Neuronal stem cell (in vitro differentiated cells): ENCODE results near the gene PREPL.

ENCODE experiments used
- DNase-seq: peaks from one replicate; pipeline ENCODE4 v3.0.0-alpha.2; 2013; ENCODE audit warnings: low spot score
- H2AFZ ChIP-seq: one replicate; pipeline ENCODE4 v1.6.1; 2013; ENCODE audit warnings: mild to moderate bottlenecking, low read length, inconsistent platforms
- H2AK5ac ChIP-seq: 2 replicates; pipeline ENCODE4 v1.6.1; 2013; ENCODE audit warnings: low read depth, mild to moderate bottlenecking, inconsistent platforms, low read length, moderate library complexity, mixed read lengths
- H2BK120ac ChIP-seq: 2 replicates; pipeline ENCODE4 v1.6.1; 2013; ENCODE audit warnings: low read depth, mild to moderate bottlenecking, inconsistent platforms, low read length, moderate library complexity, mixed read lengths
- H2BK12ac ChIP-seq: one replicate; pipeline ENCODE4 v1.6.1; 2013; ENCODE audit warnings: low read length, inconsistent platforms
- H2BK15ac ChIP-seq: 2 replicates; pipeline ENCODE4 v1.6.1; 2013; ENCODE audit warnings: mild to moderate bottlenecking, low read length, inconsistent platforms, mixed read lengths
- H2BK5ac ChIP-seq: one replicate; pipeline ENCODE4 v1.6.1; 2013; ENCODE audit warnings: inconsistent platforms, mild to moderate bottlenecking, low read length, moderate library complexity
- H3K14ac ChIP-seq: one replicate; pipeline ENCODE4 v1.6.1; 2013; ENCODE audit warnings: low read length, inconsistent platforms
- H3K18ac ChIP-seq: 2 replicates; pipeline ENCODE4 v1.6.1; 2013; ENCODE audit warnings: low read length, inconsistent platforms
- H3K23ac ChIP-seq: 2 replicates; pipeline ENCODE4 v1.6.1; 2013; ENCODE audit warnings: low read depth, mild to moderate bottlenecking, mixed read lengths, low read length, inconsistent platforms; ENCODE audit not compliant: poor library complexity
- H3K27ac ChIP-seq: replicated peaks from 3 replicates; pipeline ENCODE4 v1.5.1; 2013; ENCODE audit warnings: low read length, inconsistent platforms
- H3K27me3 ChIP-seq, 3 experiments: 2 replicates each; pipeline ENCODE4 v1.6.1; 2013; ENCODE audit warnings: low read length in 3 of 3, mild to moderate bottlenecking in 2 of 3, inconsistent platforms in 1 of 3, low read depth in 1 of 3, mixed read lengths in 1 of 3, moderate library complexity in 1 of 3; ENCODE audit not compliant: control insufficient read depth in 3 of 3, insufficient read depth in 3 of 3
- H3K36me3 ChIP-seq, 2 donors: replicated peaks in 1 of 2; 2 replicates each; pipeline ENCODE4 v1.6.1; 2013; ENCODE audit warnings: low read length in 2 of 2; ENCODE audit not compliant: control insufficient read depth in 2 of 2, insufficient read depth in 2 of 2
- H3K4ac ChIP-seq: 2 replicates; pipeline ENCODE4 v1.6.1; 2013; ENCODE audit warnings: inconsistent platforms, mild to moderate bottlenecking, low read length, moderate library complexity
- H3K4me1 ChIP-seq, 2 donors: 1 replicate in 1 of 2; 2 replicates in 1 of 2; pipeline ENCODE4 v1.6.1; 2013; ENCODE audit warnings: low read length in 2 of 2, low read depth in 1 of 2; ENCODE audit not compliant: control insufficient read depth in 2 of 2, insufficient read depth in 1 of 2
- H3K4me2 ChIP-seq: one replicate; pipeline ENCODE4 v1.6.1; 2013; ENCODE audit warnings: mild to moderate bottlenecking, low read length, inconsistent platforms; ENCODE audit not compliant: insufficient read depth, poor library complexity, severe bottlenecking
- H3K4me3 ChIP-seq, 2 donors: 2 replicates each; pipeline ENCODE4 v1.5.1; 2013; ENCODE audit warnings: low read length in 2 of 2, mild to moderate bottlenecking in 2 of 2, inconsistent platforms in 1 of 2, moderate library complexity in 1 of 2
- H3K79me1 ChIP-seq: one replicate; pipeline ENCODE4 v1.6.1; 2013; ENCODE audit warnings: low read depth, mild to moderate bottlenecking, inconsistent platforms, low read length, moderate library complexity
- H3K9ac ChIP-seq: one replicate; pipeline ENCODE4 v1.6.1; 2013; ENCODE audit warnings: mild to moderate bottlenecking, low read depth, low read length, inconsistent platforms; ENCODE audit not compliant: poor library complexity
- H3K9me3 ChIP-seq, 2 donors: replicated peaks in 1 of 2; 2 replicates each; pipeline versions ENCODE3 to v1.6.1; 2013; ENCODE audit warnings: low read length in 2 of 2, mild to moderate bottlenecking in 2 of 2, inconsistent platforms in 1 of 2, low read depth in 1 of 2, mixed read lengths in 1 of 2, moderate library complexity in 1 of 2; ENCODE audit not compliant: control insufficient read depth in 2 of 2, insufficient read depth in 1 of 2
- H4K8ac ChIP-seq: one replicate; pipeline ENCODE4 v1.6.1; 2013; ENCODE audit warnings: low read depth, mild to moderate bottlenecking, inconsistent platforms, low read length, moderate library complexity
- H4K91ac ChIP-seq: one replicate; pipeline ENCODE4 v1.6.1; 2013; ENCODE audit warnings: low read length, low read depth, mild to moderate bottlenecking, inconsistent platforms; ENCODE audit not compliant: poor library complexity
- WGBS, 2 donors: extraction: QIAGEN DNeasy Blood & Tissue Kit; methylation state at CpG; one replicate each; pipeline ENCODE4 v1.1.7; 2013; ENCODE audit warnings: missing lambda C conversion rate in 2 of 2, mixed read lengths in 1 of 2; ENCODE audit not compliant: insufficient read length in 2 of 2, insufficient replicate concordance in 1 of 2; ENCODE audit errors: extremely low coverage in 2 of 2; 5-methylcytosine and 5-hydroxymethylcytosine counted together

Gene PREPL

DNA sequence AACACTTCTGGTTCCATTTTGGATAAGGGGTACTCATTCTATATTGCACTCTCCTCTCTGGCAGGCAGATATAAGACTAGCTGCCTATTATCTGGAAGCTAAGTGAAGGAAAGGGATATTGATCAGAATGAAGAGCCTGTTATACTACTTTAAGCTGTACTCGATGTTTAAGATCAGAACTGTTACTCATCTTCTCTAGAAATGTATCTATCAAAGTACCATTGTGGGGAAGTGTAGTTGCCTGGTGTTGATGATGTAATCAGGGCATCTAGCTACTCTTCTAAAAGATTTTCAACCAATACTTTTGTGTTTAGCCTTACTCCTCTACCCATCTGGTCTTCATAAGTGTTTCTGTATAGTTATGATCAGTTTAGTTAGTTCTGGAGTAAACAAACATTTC is 6.3 kb upstream of the PREPL start:
- Histone ChIP-seq H3K4ac (no peak overlapping the region), H2BK12ac (no peak overlapping the region), H2AK5ac (no peak overlapping the region), H3K14ac (no peak overlapping the region), H2BK5ac (no peak overlapping the region), H3K36me3 (no peaks in the 10 kb centered on the region), H4K91ac (no peak overlapping the region), H3K4me1 (no peaks in the 10 kb centered on the region), H2BK15ac (no peak overlapping the region), H3K4me2 (no peak overlapping the region), H3K18ac (no peak overlapping the region), H2BK120ac (no peak overlapping the region), H4K8ac (no peak overlapping the region), H3K4me3 (no peak overlapping the region), H3K23ac (no peak overlapping the region), H2AFZ (no peak overlapping the region), H3K79me1 (no peaks in the 10 kb centered on the region), H3K9ac (no peak overlapping the region), H3K27ac (no peak overlapping the region), H3K9me3 (peaks cover 0 to 4% of the 10 kb centered on the region in 2 donors), H3K27me3 (no peaks in the 10 kb centered on the region)
- WGBS, 2 donors = no CpG with 5 or more reads among the region's 1 CpG
- no peak for DNase-seq

DNA sequence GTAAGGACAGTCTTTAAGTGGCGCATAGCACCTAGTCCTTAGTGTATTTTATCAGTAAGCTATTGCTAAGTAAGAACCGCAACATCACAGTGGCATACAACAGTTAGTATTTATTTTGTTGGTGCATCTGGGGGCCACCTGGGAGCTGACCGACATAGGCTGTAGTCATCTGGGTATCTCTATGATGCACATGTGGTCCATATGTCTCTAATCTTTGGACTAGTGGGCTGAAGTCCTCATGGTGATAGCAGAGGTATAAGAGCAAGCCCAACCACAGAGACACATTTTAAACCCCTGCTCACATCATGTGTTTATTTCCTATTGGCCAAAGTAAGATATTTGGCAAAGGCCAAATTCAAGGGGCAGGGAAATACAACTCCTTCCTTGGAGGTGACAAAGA is 3.3 kb upstream of the PREPL start:
- Histone ChIP-seq H3K4me3 (no peak overlapping the region), H3K27me3 (no peaks in the 10 kb centered on the region)
- no CpG with 5 or more reads among the region's 3 CpGs for WGBS, 2 donors

GRCh38 chr2:44362207-44363015 is 1.1 kb upstream of the PREPL start:
- Histone ChIP-seq H3K14ac (no peak overlapping the region), H4K91ac (no peak overlapping the region), H2AFZ (peak overlapping the region; percentile 93)

More for the DNA sequence above, 3.3 kb upstream of the PREPL start:
- no peak overlapping the region for H2BK120ac ChIP-seq
- no peak for DNase-seq
- no peak overlapping the region for H4K8ac ChIP-seq
- no peaks in the 10 kb centered on the region for H3K79me1 ChIP-seq
- no peak overlapping the region for H2BK15ac ChIP-seq
- no peak overlapping the region for H2AFZ ChIP-seq
- no peaks in the 10 kb centered on the region for H3K9me3 ChIP-seq
- no peak overlapping the region for H3K9ac ChIP-seq
- H3K4ac ChIP-seq = no peak overlapping the region
- H4K91ac ChIP-seq = no peak overlapping the region
- no peak overlapping the region for H3K14ac ChIP-seq
- H3K4me1 ChIP-seq = peaks cover 0 to under 1% of the 10 kb centered on the region in 2 donors
- H2BK5ac ChIP-seq = no peak overlapping the region
- no peak overlapping the region for H3K18ac ChIP-seq
- no peak overlapping the region for H2BK12ac ChIP-seq
- H3K36me3 ChIP-seq = no peaks in the 10 kb centered on the region
- H2AK5ac ChIP-seq = no peak overlapping the region
- H3K23ac ChIP-seq = no peak overlapping the region
- no peak overlapping the region for H3K27ac ChIP-seq
- no peak overlapping the region for H3K4me2 ChIP-seq

GRCh38 chr2:44360749-44361329 is 455 bp downstream of the PREPL start:
- peak overlapping the region; percentile 83 to 91 for H3K4me3 ChIP-seq
- peak overlapping the region; percentile 78 for H3K27ac ChIP-seq
- peak overlapping the region; percentile 93 for H2AFZ ChIP-seq
- no peak for DNase-seq
- H3K23ac ChIP-seq = no peak overlapping the region
- no peaks in the 10 kb centered on the region for H3K27me3 ChIP-seq
- H3K4me2 ChIP-seq = peak overlapping the region; percentile 84
- no CpG with 5 or more reads among the region's 19 CpGs for WGBS, 2 donors
- H3K18ac ChIP-seq = peak overlapping the region; percentile 15
- H2BK5ac ChIP-seq = peak overlapping the region; percentile 10
- no peak overlapping the region for H2BK15ac ChIP-seq
- H3K36me3 ChIP-seq = peaks cover 0 to 28% of the 10 kb centered on the region in 2 donors
- no peak overlapping the region for H4K91ac ChIP-seq
- no peak overlapping the region for H3K14ac ChIP-seq
- H3K79me1 ChIP-seq = no peaks in the 10 kb centered on the region
- peak overlapping the region; percentile 81 for H3K9ac ChIP-seq
- H2AK5ac ChIP-seq = no peak overlapping the region
- no peak overlapping the region for H2BK12ac ChIP-seq
- no peak overlapping the region for H4K8ac ChIP-seq
- no peak overlapping the region for H3K4ac ChIP-seq
- no peaks in the 10 kb centered on the region for H3K9me3 ChIP-seq
- H3K4me1 ChIP-seq = peaks cover 0 to 5% of the 10 kb centered on the region in 2 donors
- no peak overlapping the region for H2BK120ac ChIP-seq

More at GRCh38 chr2:44362207-44363015, 1.1 kb upstream of the PREPL start:
- Histone ChIP-seq H3K23ac (peak overlapping the region; percentile 92), H2BK15ac (no peak overlapping the region), H3K79me1 (no peaks in the 10 kb centered on the region), H3K27ac (peak overlapping the region; percentile 43), H3K4me1 (peaks cover 0 to 5% of the 10 kb centered on the region in 2 donors), H3K18ac (peak overlapping the region; percentile 95), H4K8ac (no peak overlapping the region), H3K36me3 (peaks cover 0 to 16% of the 10 kb centered on the region in 2 donors), H2BK12ac (no peak overlapping the region), H3K27me3 (no peaks in the 10 kb centered on the region), H3K4me2 (peak overlapping the region; percentile 72), H3K4me3 (peak overlapping the region; percentile 83 to 84), H3K4ac (no peak overlapping the region), H3K9me3 (no peaks in the 10 kb centered on the region), H3K9ac (peak overlapping the region; percentile 83), H2AK5ac (no peak overlapping the region), H2BK120ac (no peak overlapping the region), H2BK5ac (peak overlapping the region; percentile 96)
- no peak for DNase-seq
- no CpG with 5 or more reads among the region's 32 CpGs for WGBS, 2 donors
